Measurements from ENCODE around the gene FMN1.

GRCh38 chr15:33021806-33022389, 172.6 kb downstream of the FMN1 start:
- TF ChIP-seq GATA2 (IDR thresholded peaks at IDR 0.05; ENCODE audit: low read depth, low read length) (no peak), GATA3 (IDR thresholded peaks at IDR 0.05; ENCODE audit: low read depth, low read length) (no peak)

Measured in SH-SY5Y (cell line).